ENCODE data around the gene BARX1.
A peak's percentile ranks its signal among the peaks of the same experiment; 100 is the strongest.

BARX1 gene

DNA sequence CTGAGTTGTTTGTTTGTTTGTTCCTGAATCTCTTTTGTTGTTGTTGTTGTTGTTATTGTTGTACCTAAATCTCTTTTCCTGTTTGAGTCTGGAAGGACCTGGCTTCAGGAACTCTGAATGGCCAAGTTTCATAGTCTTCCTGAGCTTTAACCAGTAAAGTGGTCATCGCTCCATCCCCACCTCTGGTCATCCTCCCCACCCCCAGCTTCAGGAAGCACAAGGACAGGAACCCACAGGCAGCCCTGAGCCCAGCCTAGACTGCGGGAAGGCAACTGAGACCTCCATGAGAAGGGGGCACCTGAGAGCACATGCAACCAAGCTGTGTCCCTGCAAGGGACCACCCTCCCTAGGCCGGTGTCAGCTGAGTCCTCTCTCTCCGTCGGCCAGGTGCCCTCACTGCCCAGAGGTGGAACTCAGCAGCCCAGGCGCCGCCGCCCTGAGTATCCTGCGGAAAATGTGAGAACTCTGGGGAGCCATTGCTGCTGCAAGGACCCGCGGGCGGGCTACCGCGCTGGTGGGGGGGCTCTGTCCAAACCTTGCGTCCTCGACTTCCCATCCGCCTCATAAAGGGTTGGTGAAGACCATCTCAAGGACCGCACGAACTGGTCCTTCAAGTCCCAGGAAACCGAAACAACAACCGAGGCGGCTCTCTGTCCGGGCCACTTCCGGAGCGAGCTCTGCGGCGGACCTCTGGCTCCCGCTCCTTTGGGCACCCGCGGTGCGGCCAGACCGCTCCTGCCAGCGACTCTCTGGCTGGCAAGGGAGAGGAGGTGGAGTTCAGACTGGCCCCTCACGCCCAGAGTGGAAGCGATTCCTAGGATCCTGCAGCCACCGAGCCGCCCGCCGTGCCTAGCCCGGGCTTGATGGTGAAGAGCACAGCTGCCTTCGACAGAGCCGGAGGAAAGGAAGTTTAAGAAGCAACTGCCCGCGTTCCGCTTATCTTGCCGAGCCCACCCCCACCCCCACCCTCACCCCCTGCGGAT, 4.2 kb downstream of the BARX1 start:
- Histone ChIP-seq H3K4me3 (peak overlapping the region; percentile 78), H3K27ac (no peak overlapping the region)
- TF ChIP-seq, protein P1, sequence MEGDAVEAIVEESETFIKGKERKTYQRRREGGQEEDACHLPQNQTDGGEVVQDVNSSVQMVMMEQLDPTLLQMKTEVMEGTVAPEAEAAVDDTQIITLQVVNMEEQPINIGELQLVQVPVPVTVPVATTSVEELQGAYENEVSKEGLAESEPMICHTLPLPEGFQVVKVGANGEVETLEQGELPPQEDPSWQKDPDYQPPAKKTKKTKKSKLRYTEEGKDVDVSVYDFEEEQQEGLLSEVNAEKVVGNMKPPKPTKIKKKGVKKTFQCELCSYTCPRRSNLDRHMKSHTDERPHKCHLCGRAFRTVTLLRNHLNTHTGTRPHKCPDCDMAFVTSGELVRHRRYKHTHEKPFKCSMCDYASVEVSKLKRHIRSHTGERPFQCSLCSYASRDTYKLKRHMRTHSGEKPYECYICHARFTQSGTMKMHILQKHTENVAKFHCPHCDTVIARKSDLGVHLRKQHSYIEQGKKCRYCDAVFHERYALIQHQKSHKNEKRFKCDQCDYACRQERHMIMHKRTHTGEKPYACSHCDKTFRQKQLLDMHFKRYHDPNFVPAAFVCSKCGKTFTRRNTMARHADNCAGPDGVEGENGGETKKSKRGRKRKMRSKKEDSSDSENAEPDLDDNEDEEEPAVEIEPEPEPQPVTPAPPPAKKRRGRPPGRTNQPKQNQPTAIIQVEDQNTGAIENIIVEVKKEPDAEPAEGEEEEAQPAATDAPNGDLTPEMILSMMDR (IDR thresholded peaks at IDR 0.05), result no peak
- DNase-seq (ENCODE audit: low spot score), result no peak

DNA sequence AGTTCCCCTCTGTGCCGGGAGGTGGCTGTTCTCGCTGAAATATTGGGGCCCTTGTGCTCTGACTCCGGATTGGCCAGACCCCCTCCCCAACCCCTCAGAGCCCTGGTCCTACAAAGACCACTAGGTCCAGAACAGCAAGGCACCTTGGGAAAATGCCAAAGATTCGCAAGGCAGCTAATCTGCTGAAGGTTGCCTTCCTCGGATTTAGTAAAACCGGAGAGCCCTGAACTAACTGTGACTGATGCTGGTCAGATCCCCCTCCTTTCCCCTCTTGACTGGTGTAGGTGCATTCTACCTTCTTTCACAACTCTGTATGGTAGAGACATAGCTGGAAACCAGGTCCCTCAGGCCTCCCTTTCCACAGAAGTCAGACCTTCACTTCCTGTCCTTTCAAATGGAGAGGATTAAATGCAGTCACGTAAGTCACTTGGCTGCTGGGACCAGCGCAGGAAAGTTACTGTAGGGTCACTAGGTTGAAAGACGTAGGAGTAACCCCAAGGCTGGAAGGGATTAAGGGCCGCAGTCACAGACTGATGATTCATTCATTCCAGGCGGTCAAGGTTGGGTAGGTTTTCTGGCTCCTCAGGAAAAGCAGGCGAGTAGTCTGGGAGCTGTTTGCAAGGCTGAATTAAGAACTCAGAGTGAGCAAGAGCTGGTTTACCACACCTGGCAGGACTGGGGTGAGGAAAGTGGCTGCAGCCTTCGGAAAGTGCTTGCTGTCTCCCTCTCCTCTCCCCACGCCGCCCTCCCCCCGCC, 5.3 kb downstream of the BARX1 start:
- Histone ChIP-seq H3K4me3 (no peak overlapping the region), H3K27ac (no peak overlapping the region)
- TF ChIP-seq, protein P1 (IDR thresholded peaks at IDR 0.05), result no peak
- DNase-seq (ENCODE audit: low spot score), result no peak

DNA sequence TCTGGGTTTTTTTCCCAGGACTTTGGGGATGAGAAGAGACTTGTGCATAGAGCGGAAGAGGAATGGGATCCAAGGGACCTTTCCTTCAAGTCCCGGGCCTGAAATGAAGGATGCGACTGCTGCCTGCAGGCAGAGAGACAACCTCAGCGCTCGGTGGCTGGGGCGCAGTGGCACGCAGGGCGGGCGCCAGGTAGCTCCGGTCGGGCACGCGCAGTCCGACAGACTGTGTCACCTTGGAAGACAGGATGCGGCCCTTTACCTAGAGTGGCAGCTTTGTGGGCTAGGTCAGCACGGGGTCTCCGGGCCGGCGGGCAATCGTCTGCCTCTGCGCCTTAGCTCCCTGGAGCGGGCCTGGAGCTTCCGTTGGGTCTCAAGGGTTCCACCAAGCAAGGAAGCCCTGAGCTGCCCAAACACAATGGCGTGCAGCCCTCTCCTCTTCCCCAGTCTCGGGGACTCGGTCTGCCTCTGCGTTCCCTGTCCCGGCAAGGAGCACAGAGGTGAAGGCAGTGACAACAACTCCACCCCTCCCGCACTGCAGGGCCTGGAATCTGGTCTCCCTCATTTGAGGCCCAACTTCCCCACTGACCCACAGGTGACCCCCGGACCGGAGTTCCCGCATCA, 6.0 kb downstream of the BARX1 start:
- Histone ChIP-seq H3K4me3 (no peak overlapping the region), H3K27ac (no peak overlapping the region)
- no peak for DNase-seq (ENCODE audit: low spot score)
- TF ChIP-seq, protein P1 (IDR thresholded peaks at IDR 0.05), result no peak

DNA sequence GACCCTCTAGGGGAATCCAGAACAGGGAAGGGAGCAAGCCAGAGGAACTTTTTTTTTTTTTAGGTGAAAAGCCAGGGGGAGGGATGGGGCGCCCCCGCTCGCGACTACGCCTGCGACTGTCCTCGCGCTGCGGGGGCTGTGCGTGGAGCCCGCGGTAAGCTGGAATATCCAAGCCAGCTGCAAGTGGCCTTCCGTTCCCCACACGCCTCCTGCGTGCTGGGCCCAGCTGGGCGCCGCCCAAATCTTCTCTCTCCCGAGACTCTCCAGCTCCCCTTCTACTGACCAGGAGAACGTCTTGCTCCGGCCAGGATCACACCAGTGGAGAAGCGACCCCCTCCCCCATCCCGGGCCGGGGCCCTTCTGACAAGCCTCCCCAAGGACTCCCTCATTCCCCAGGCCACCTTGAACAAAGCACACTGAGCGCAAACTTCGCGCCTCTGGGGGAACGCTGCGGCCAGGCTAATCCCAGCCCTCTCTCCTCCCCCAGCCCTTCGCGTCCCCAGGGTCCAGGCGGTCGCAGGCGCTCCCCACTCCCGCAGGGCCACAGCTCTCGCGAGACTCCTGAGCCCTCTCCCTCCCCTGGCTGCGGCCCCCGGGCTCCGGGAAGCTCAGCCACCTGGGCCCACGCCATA, 6.6 kb downstream of the BARX1 start:
- TF ChIP-seq, protein P1 (IDR thresholded peaks at IDR 0.05), result no peak
- DNase-seq (ENCODE audit: low spot score), result no peak
- Histone ChIP-seq H3K4me3 (no peak overlapping the region), H3K27ac (no peak overlapping the region)

DNA sequence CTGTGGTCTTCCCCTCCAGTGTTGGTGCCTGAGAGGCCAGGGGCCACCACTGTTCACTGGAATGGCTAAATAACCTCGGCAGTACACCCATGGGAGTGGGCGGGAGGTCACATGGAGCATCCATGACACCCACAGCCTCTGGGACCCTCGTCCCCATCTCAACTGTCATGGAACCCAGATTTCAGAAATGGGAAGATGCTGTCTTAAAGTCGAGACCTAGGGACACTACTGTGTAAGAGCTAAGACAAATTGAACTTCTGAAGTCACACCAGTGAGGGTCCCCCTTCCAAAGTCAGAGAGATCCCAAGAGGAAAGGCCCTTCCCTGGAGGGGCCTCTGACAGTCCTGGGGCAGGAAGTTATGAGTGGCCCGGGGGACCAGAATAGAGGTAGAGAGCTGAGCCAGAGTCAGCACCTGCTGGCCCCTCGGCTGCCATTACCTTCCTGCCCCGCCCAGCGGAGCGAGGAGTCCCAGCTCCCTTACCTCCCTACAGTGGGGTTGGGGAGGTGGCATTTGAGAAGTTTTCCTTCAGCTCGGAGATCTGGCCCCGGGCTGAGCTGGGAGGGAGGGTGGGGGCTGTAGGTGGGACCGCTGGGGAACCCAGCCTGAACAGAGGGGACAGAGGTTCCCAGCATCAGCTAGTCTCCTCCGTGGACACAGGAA, 7.6 kb downstream of the BARX1 start:
- TF ChIP-seq, protein P1 (IDR thresholded peaks at IDR 0.05), result no peak
- no peak overlapping the region for H3K27ac ChIP-seq
- no peak for DNase-seq (ENCODE audit: low spot score)
- H3K4me3 ChIP-seq, result no peak overlapping the region

DNA sequence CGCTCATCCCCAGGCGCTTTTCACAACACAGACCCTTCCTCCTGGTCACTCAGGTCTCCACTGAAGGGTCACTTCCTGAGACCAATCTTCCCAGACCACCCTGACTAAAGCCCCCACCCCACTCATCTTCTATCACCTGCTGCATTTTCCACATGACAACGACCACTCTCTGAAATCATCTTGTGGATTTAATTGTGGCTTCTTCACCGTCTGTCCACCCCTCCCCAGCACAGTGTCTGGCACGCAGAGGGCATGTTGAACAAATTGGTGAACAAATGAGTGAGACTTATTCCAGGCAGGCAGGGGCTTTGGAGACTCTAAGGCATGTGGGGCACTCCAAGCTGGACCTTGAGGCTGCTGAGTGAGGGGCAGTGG, 8.8 kb downstream of the BARX1 start:
- Histone ChIP-seq H3K4me3 (peak overlapping the region; percentile 60), H3K27ac (no peak overlapping the region)
- TF ChIP-seq, protein P1 (IDR thresholded peaks at IDR 0.05), result no peak
- no peak for DNase-seq (ENCODE audit: low spot score)
